Mucosa of descending colon (tissue), 3 donors: ENCODE data around the gene CAD. TPM values are rescaled to one million over a fixed set of nuclear protein-coding genes. Genes with fewer than 3 reads are reported as not detected.
A peak's percentile ranks its signal among the peaks of the same experiment; 100 is the strongest.

ENCODE experiments used
- ATAC-seq: fragments of 200-7000 bp; cut with Tn5 transposase; one replicate; pipeline ENCODE4 v1.9.1; 2020; ENCODE audit warnings: mild to moderate bottlenecking, moderate library complexity
- DNase-seq, 3 donors: peaks; one replicate each; pipeline ENCODE4 v3.0.0-alpha.2; 2020
- H3K36me3 ChIP-seq: fragments of 200-600 bp; one replicate; pipeline ENCODE4 v1.8.0; 2021; ENCODE audit warnings: low read depth, mild to moderate bottlenecking
- H3K4me1 ChIP-seq: fragments of 200-600 bp; one replicate; pipeline ENCODE4 v1.8.0; 2021; ENCODE audit warnings: low read depth, mild to moderate bottlenecking
- H3K4me3 ChIP-seq: fragments of 200-600 bp; one replicate; pipeline ENCODE4 v1.8.0; 2021; ENCODE audit warnings: mild to moderate bottlenecking
- H3K9me3 ChIP-seq: fragments of 200-600 bp; one replicate; pipeline ENCODE4 v1.8.0; 2021; ENCODE audit warnings: mild to moderate bottlenecking
- CTCF ChIP-seq: fragments of 200-600 bp; IDR thresholded peaks from one replicate; pipeline ENCODE4 v1.8.0; 2022; ENCODE audit warnings: antibody characterized with exemption, mild to moderate bottlenecking
- intact Hi-C, 2 donors: fragments of 100-400 bp; cut with DNase I in 1 of 2; cut with micrococcal nuclease in 1 of 2; formaldehyde crosslinking; loops; one replicate each; pipeline versions ENCODE4 v1.11.0 to v1.11.1; 2022; cut with DNase I, micrococcal nuclease
- total RNA-seq, 3 donors: library from RNA; stranded (reverse); fragmentation: NEBNext Ultra II Directional in 2 of 3; extraction: Animal tissue kit (Norgen Biotek cat#: 25700) in 2 of 3; gene quantifications; one replicate each; pipeline versions ENCODE4 v1.2.1 to v1.2.4, GENCODE V29; 2021 to 2023
- donor health status: DM: no; HTN: no; CAD: no; lungs with moderate emphysema.
- donor health status: DM: no; HTN: no; CAD: no.
- donor health status: DM: no; HTN: yes; CAD: no.

Gene CAD
- total RNA-seq, 3 donors from 2014 or later = 22.7 to 29.8 (median 24.7) TPM

GRCh38 chr2:27211943-27212625, 5.1 kb upstream of the CAD start, which contains the start of the genes ATRAID and SLC5A6:
Gene ATRAID, plus strand, starts transcription at chr2:27212041. Its CDS starts 328 bp downstream, at chr2:27212369.
Gene SLC5A6, minus strand, starts transcription at chr2:27212268. Its CDS starts 4,618 bp downstream, at chr2:27207650.
- no peak for TF ChIP-seq CTCF
- ATAC-seq (peak; percentile 95), DNase-seq (peak; percentile 92 to 93 (median 92))
- Histone ChIP-seq H3K4me1 (peaks cover 30% of the 10 kb centered on the region), H3K9me3 (no peaks in the 10 kb centered on the region), H3K4me3 (peak within 1 kb of the TSS; percentile 54), H3K36me3 (no peaks in the 10 kb centered on the region)
- intact Hi-C loops = loop anchor here in 1 of 2 donors (10.0 kb wide), 1 partner anchor 117 kb away; no protein-coding TSS in a partner anchor

- H3K9me3 ChIP-seq = no peaks in the 10 kb centered on the region
- H3K36me3 ChIP-seq = no peaks in the 10 kb centered on the region
- ATAC-seq (peak; percentile 35), DNase-seq (peak in 1 of 3 donors; percentile 12)
- H3K4me3 ChIP-seq = peak overlapping the region; percentile 54
- no peak for TF ChIP-seq CTCF
- peaks cover 33% of the 10 kb centered on the region for H3K4me1 ChIP-seq
- intact Hi-C loops = loop anchor here in 1 of 2 donors (10.0 kb wide), 1 partner anchor 118 kb away; no protein-coding TSS in a partner anchor
Measured at GRCh38 chr2:27212626-27213471, 4.3 kb upstream of the CAD start.

GRCh38 chr2:27214941-27215340, 2.2 kb upstream of the CAD start:
- Histone ChIP-seq H3K9me3 (no peaks in the 10 kb centered on the region), H3K4me1 (peaks cover 32% of the 10 kb centered on the region), H3K4me3 (no peak overlapping the region), H3K36me3 (no peaks in the 10 kb centered on the region)
- intact Hi-C loops = loop anchor here in 1 of 2 donors (10.0 kb wide), 1 partner anchor 120 kb away; no protein-coding TSS in a partner anchor
- DNase-seq (no peak), ATAC-seq (no peak)
- no peak for TF ChIP-seq CTCF

GRCh38 chr2:27216416-27217137, 592 bp upstream of the CAD start:
- ATAC-seq (no peak), DNase-seq (peak in 2 of 3 donors; percentile 19 to 27)
- intact Hi-C loops = loop anchor here in 1 of 2 donors (10.0 kb wide), 1 partner anchor 122 kb away; no protein-coding TSS in a partner anchor
- TF ChIP-seq CTCF = no peak
- Histone ChIP-seq H3K4me1 (peaks cover 20% of the 10 kb centered on the region), H3K9me3 (no peaks in the 10 kb centered on the region), H3K4me3 (no peak overlapping the region), H3K36me3 (no peaks in the 10 kb centered on the region)

GRCh38 chr2:27218614-27219013, 1.4 kb downstream of the CAD start:
- Histone ChIP-seq H3K36me3 (no peaks in the 10 kb centered on the region), H3K4me1 (peaks cover 13% of the 10 kb centered on the region), H3K4me3 (no peak overlapping the region), H3K9me3 (no peaks in the 10 kb centered on the region)
- no peak for TF ChIP-seq CTCF
- no peak for ATAC-seq
- no peak for DNase-seq
- intact Hi-C loops = loop anchor here in 1 of 2 donors (10.0 kb wide), 1 partner anchor 124 kb away; no protein-coding TSS in a partner anchor
